Measurements from ENCODE around the gene HHATL. TPM values are rescaled to one million over a fixed set of nuclear protein-coding genes. Genes with fewer than 3 reads are reported as not detected.

The HHATL gene
- total and polyA plus RNA-seq, 9 donors = 18.1 to 67.7 (median 45.9) TPM

DNA sequence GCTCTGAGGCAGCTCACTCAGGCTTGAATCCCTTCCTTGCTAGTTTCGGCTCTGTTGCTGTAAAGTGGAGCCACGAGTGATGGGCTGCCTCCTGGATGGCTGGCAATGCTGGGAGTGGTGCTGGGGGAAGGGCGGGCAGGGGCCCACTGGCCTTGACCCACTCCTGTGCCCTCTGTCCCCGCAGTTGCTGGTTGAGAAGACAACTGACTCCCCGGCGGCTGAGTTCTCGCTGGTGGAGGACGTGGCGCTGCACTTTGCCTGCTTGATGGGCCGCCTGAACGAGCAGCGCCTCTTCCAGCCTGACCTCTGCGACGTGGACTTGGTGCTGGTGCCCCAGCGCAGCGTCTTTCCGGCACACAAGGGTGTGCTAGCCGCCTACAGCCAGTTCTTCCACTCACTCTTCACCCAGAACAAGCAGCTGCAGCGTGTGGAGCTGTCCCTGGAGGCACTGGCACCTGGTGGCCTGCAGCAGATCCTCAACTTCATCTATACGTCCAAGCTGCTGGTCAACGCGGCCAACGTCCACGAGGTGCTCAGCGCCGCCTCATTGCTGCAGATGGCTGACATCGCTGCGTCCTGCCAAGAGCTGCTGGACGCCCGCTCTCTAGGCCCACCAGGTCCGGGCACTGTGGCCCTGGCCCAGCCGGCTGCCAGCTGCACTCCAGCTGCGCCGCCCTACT, 44.4 kb downstream of the HHATL start:
- no peaks in the 10 kb centered on the region for H3K27me3 ChIP-seq (ENCODE audit: control insufficient read depth, insufficient read depth, low read length)
- peaks cover 52% of the 10 kb centered on the region for H3K4me1 ChIP-seq (ENCODE audit: control insufficient read depth, insufficient read depth, low read length)
- peak; percentile 41 for DNase-seq

DNA sequence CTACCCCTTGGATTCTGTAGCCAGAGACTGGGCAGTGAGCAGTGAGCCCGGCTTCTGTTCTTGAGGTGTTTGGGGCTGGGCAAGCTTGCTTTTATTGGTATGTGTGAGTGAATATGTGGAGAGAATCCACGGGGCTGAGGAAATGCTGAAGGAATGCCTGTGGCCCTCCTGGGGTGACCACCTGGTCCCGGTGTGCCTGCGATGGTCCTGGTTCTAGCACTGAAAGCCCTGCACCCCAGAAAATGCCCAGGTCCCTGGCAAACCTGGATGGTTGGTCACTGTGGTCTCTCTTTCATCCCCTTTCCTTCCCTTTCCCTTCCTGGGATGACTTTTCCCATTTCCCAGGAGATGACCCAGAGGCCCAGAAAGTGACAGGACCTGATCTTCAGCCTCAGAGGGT, 44.9 kb downstream of the HHATL start:
- H3K4me1 ChIP-seq (ENCODE audit: control insufficient read depth, insufficient read depth, low read length) = peaks cover 58% of the 10 kb centered on the region
- 80% methylated on average over 4 of the region's 4 CpGs for WGBS (ENCODE audit: insufficient coverage)
- H3K4me3 ChIP-seq (ENCODE audit: low read length) = no peak overlapping the region
- H3K9me3 ChIP-seq (replicated peaks; ENCODE audit: control insufficient read depth, low read depth, low read length) = no peaks in the 10 kb centered on the region
- DNase-seq = no peak
- no peaks in the 10 kb centered on the region for H3K27me3 ChIP-seq (ENCODE audit: control insufficient read depth, insufficient read depth, low read length)
- H3K36me3 ChIP-seq (ENCODE audit: control insufficient read depth, insufficient read depth, low read length) = peaks cover 36% of the 10 kb centered on the region
- peak overlapping the region; percentile 62 for H3K27ac ChIP-seq (ENCODE audit: low read length)

More for the DNA sequence above, 44.4 kb downstream of the HHATL start:
- no peaks in the 10 kb centered on the region for H3K9me3 ChIP-seq (replicated peaks; ENCODE audit: control insufficient read depth, low read depth, low read length)
- peaks cover 36% of the 10 kb centered on the region for H3K36me3 ChIP-seq (ENCODE audit: control insufficient read depth, insufficient read depth, low read length)
- H3K4me3 ChIP-seq (ENCODE audit: low read length) = no peak overlapping the region
- 82% methylated on average over 34 of the region's 34 CpGs for WGBS (ENCODE audit: insufficient coverage)
- peak overlapping the region; percentile 62 for H3K27ac ChIP-seq (ENCODE audit: low read length)

DNA sequence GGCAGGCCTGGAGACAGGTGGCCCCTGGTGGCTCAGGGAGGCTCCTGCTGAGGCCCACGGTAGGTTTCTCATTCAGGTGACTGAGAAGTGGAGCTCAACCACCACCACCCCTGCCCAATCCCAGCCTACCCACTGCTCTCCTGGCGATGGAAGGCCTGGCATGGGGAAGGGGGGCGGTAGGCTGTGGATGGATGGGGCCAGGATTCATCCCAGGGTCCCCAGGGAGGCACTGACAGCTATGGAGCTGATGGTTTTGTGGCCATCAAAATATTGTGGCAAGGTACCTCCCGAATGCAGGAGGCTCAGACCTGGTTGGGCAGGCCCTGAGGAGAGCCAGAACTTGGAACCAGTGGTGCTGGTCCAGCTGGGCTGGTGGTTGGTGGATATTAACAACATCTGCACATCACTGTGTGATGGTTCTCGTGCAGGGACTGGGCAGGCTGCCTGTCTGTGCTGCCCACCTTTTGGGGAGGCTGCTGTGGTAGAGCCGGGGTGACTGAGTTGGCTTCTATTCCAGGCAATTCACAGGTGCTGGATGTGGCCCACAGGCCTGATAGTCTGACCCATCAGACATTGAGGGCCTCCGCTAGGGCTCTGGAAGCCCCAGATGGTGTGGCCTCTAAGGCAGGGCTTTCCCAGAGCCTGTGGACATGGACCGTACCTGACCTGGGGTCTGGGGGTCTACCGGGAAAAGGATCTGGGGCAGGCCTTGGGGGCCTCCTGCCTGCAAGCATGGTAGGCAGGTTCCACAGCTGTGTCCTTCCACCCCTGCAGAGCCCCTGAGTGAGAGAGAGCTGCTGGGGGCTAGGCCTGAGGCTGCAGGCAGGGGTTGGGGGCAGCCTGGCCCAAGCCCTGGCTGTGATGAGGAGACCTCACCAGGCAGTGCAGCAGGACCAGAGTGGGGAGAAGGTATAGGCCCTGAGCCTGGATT, 45.7 kb downstream of the HHATL start:
- no peaks in the 10 kb centered on the region for H3K27me3 ChIP-seq (ENCODE audit: control insufficient read depth, insufficient read depth, low read length)
- peaks cover 65% of the 10 kb centered on the region for H3K4me1 ChIP-seq (ENCODE audit: control insufficient read depth, insufficient read depth, low read length)
- peaks cover 34% of the 10 kb centered on the region for H3K36me3 ChIP-seq (ENCODE audit: control insufficient read depth, insufficient read depth, low read length)
- no peak overlapping the region for H3K4me3 ChIP-seq (ENCODE audit: low read length)
- peak overlapping the region; percentile 7 for H3K27ac ChIP-seq (ENCODE audit: low read length)
- peak; percentile 3 for DNase-seq
- no peaks in the 10 kb centered on the region for H3K9me3 ChIP-seq (replicated peaks; ENCODE audit: control insufficient read depth, low read depth, low read length)
- WGBS (ENCODE audit: insufficient coverage) = 74% methylated on average over 8 of the region's 9 CpGs

DNA sequence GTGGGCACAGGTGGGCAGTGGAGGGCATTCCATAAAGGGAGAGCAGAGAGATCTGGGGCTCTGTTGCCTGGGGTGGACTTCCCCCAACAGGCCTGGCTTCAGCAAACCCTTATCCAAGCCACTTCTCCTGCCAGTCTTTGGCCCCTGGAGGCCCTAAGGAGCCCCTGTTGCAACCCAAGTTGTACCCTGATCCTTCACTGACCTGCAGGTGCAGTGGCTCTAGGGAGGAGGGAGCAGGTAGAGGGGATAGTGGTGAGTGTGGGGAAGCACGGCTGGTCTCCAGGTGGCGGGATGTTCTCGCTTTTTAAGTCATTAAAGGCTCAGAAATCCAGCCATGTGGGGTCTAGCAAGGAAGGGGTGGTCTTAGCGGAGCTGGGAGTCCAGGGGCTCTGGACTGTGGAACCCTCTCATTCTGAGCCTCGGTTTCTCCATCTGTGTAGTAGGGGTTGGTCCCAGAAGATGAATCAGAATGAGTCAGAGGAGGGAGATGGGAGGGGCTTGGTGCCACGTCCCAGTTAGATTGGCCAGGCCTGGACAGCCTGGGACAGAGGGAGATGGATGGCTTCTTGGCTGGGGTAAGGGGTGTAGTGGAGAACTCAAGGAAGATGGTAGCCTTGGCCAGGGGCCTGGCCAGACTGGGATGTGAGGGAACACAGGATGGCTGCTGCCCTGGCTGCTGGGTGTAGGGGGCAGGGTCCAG, 46.5 kb downstream of the HHATL start:
- peak; percentile 14 for DNase-seq
- Histone ChIP-seq H3K27ac (ENCODE audit: low read length) (peak overlapping the region; percentile 89), H3K36me3 (ENCODE audit: control insufficient read depth, insufficient read depth, low read length) (peaks cover 25% of the 10 kb centered on the region), H3K27me3 (ENCODE audit: control insufficient read depth, insufficient read depth, low read length) (no peaks in the 10 kb centered on the region), H3K4me1 (ENCODE audit: control insufficient read depth, insufficient read depth, low read length) (peaks cover 70% of the 10 kb centered on the region), H3K4me3 (ENCODE audit: low read length) (no peak overlapping the region), H3K9me3 (replicated peaks; ENCODE audit: control insufficient read depth, low read depth, low read length) (no peaks in the 10 kb centered on the region)
- 66% methylated on average over 3 of the region's 6 CpGs for WGBS (ENCODE audit: insufficient coverage)

DNA sequence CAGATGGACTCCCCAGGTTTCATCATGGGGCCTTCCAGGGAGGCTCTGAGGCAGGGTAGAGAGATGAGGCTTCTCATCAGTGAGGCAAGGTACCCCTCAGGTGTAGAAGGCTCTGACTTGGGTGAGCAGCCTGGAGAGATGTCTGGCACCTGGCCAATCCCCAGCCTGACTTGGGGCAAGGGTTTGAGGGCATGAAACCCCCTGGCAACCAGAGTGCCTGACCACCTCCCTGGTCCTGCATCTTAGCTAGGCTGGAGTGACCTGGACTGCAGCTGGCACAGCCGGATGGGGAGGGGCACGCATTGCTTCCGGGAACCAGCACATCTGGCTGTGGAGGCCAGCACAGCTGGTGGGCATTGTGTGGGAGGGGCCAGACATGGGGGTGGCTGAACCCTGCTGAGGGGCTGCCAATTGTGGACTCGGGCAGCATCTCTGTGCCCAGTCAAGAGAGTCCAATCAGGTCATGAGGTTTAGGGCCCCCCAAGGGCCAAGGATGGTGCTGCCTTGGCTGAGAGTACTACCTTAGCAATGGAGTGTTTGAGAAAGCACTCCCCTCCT, 47.2 kb downstream of the HHATL start:
- H3K27me3 ChIP-seq (ENCODE audit: control insufficient read depth, insufficient read depth, low read length) = no peaks in the 10 kb centered on the region
- H3K4me1 ChIP-seq (ENCODE audit: control insufficient read depth, insufficient read depth, low read length) = peaks cover 71% of the 10 kb centered on the region
- no peaks in the 10 kb centered on the region for H3K9me3 ChIP-seq (replicated peaks; ENCODE audit: control insufficient read depth, low read depth, low read length)
- H3K4me3 ChIP-seq (ENCODE audit: low read length) = peak overlapping the region; percentile 82
- peak overlapping the region; percentile 89 for H3K27ac ChIP-seq (ENCODE audit: low read length)
- WGBS (ENCODE audit: insufficient coverage) = 26% methylated on average over 4 of the region's 4 CpGs
- peak; percentile 53 for DNase-seq
- H3K36me3 ChIP-seq (ENCODE audit: control insufficient read depth, insufficient read depth, low read length) = peaks cover 25% of the 10 kb centered on the region

- H3K27ac ChIP-seq (ENCODE audit: low read length) = peak overlapping the region; percentile 89
- H3K36me3 ChIP-seq (ENCODE audit: control insufficient read depth, insufficient read depth, low read length) = peaks cover 26% of the 10 kb centered on the region
- WGBS (ENCODE audit: insufficient coverage) = 0% methylated on average over 60 of the region's 94 CpGs
- no peaks in the 10 kb centered on the region for H3K9me3 ChIP-seq (replicated peaks; ENCODE audit: control insufficient read depth, low read depth, low read length)
- DNase-seq = peak; percentile 91
- peak overlapping the region; percentile 84 for H3K4me3 ChIP-seq (ENCODE audit: low read length)
- H3K4me1 ChIP-seq (ENCODE audit: control insufficient read depth, insufficient read depth, low read length) = peaks cover 71% of the 10 kb centered on the region
- H3K27me3 ChIP-seq (ENCODE audit: control insufficient read depth, insufficient read depth, low read length) = no peaks in the 10 kb centered on the region
These were observed 48.0 kb downstream of the HHATL start for GRCh38 chr3:42654331-42655201.

- H3K36me3 ChIP-seq (ENCODE audit: control insufficient read depth, insufficient read depth, low read length) = peaks cover 23% of the 10 kb centered on the region
- H3K4me3 ChIP-seq (ENCODE audit: low read length) = peak within 1 kb of the TSS; percentile 84
- 4% methylated on average over 30 of the region's 31 CpGs for WGBS (ENCODE audit: insufficient coverage)
- peak; percentile 50 for DNase-seq
- peak within 1 kb of the TSS; percentile 89 for H3K27ac ChIP-seq (ENCODE audit: low read length)
- no peaks in the 10 kb centered on the region for H3K9me3 ChIP-seq (replicated peaks; ENCODE audit: control insufficient read depth, low read depth, low read length)
- no peaks in the 10 kb centered on the region for H3K27me3 ChIP-seq (ENCODE audit: control insufficient read depth, insufficient read depth, low read length)
- peaks cover 71% of the 10 kb centered on the region for H3K4me1 ChIP-seq (ENCODE audit: control insufficient read depth, insufficient read depth, low read length)
These were observed 48.9 kb downstream of the HHATL start, which contains the start of gene ZBTB47 for GRCh38 chr3:42653560-42654330. TSS of gene ZBTB47 (plus strand) at chr3:42653697. CDS start at chr3:42658356, 4,659 bp downstream.

DNA sequence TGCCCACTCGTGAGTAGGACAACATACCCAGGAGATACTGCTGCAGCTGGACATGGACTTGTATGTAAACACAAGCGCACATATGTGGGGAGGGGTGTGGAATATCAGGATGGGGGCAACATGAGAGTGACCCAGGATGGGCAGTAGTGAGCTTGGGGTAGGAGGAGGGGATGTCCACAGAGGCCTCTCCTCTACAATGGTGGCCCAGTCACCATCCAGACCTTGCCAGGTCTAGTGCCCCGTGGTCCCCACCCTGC, 49.4 kb downstream of the HHATL start:
- Histone ChIP-seq H3K9me3 (replicated peaks; ENCODE audit: control insufficient read depth, low read depth, low read length) (no peaks in the 10 kb centered on the region), H3K4me1 (ENCODE audit: control insufficient read depth, insufficient read depth, low read length) (peaks cover 65% of the 10 kb centered on the region), H3K4me3 (ENCODE audit: low read length) (peak overlapping the region; percentile 84), H3K36me3 (ENCODE audit: control insufficient read depth, insufficient read depth, low read length) (peaks cover 21% of the 10 kb centered on the region), H3K27me3 (ENCODE audit: control insufficient read depth, insufficient read depth, low read length) (no peaks in the 10 kb centered on the region), H3K27ac (ENCODE audit: low read length) (peak overlapping the region; percentile 56)
- DNase-seq = no peak
- WGBS (ENCODE audit: insufficient coverage) = 33% methylated on average over 3 of the region's 3 CpGs

Measured in muscle of leg (tissue), 11 donors.